SKM-1 treated with dmso at 0.1 percent for 144 hours (cell line): ENCODE results near the gene POM121C.
"Not testable (repeated sequence)": the region's sequence is repeated elsewhere in the genome, so short reads cannot be mapped to it uniquely, and the experiment has no call there.

Experiments
- DNase-seq: peaks from one replicate; lab custom pipeline; 2025; ENCODE audit not compliant: unreplicated experiment; lab: John Stamatoyannopoulos, UW

Gene POM121C

GRCh38 chr7:75397865-75398264 is 88.2 kb downstream of the POM121C start:
- DNase-seq: not testable (repeated sequence)

DNA sequence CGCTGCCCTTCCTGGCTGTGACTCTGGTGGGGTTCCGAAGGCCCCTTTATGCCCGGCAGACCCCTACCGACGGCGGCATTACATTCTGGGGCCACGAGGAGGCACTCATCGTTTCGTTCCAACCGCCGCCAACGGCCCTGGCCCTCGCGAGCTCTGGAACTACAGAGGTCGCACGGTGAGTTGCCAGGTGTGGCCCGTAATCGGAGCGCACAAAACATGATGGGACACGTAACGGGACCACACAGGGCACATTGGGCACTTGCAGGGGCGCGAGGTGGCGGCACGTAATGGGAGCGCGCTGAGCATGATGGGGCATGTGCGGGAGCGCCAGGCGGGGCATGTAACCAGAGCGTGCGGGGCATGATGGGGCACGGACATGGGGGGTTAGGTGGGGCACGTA is 90.8 kb downstream of the POM121C start, which contains the start of gene TRIM73:
TRIM73 (plus strand) TSS at position 301 of the 400 bp plus-strand sequence. CDS start 3,305 bp downstream, outside the sequence.
- DNase-seq: not testable (repeated sequence)

DNA sequence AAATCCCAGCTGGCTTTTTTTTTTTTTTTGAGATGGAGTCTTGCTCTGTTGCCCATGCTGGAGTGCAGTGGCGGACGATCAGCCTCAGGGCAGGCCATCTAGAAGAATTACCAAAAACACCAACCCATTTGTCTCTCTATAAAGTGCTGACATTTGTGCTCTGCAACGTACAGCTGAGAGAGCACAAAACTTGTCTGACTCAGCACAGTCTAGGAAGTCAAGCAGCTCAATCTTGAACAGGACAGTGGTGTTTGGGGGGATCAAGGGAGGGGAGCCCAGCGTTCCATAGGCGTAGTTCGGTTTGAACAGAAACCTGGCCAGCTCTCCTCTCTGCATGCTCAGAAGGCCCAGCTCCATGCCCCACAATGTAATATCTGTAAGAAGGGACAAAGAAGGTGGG is 92.9 kb downstream of the POM121C start:
- not testable (repeated sequence) for DNase-seq

DNA sequence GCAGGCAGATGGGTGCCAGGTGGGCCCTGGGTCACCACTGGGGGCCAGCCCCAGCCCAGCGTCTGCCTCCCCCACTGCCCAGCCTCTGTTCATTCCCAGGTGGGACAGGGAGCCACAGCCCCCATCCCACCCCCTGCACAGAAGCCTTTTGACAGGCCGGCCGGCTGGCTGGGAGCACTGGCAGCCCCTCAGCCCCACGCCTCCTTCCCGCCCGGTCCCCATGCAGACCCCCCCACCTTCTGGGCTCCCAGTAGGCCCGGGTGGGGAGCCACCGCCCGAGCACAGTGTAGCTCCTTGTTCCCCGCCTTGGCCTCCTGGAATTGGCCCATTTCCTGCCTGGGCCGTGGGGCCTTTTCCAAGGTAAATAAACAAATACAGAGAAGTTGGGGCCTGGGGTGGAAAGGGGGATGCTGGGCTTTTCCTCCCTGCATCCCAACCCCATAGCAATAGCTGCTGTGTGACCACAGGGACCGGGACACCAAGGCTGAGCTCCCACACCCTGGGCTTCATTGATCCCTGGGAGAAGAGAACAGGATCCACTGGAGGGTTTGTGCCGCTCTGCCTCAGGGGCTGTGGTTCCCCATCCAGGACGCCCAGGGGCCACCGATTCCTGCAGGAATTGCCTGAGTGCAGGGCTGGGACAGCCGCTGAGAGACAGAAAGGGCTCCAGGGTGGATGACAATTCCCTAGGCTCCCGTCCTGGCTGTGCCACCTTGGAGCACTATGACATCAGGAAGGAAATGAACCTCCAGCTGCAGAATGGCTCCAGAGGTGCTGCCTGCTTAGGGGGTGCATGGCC is 111.4 kb downstream of the POM121C start:
- DNase-seq: not testable (repeated sequence)

DNA sequence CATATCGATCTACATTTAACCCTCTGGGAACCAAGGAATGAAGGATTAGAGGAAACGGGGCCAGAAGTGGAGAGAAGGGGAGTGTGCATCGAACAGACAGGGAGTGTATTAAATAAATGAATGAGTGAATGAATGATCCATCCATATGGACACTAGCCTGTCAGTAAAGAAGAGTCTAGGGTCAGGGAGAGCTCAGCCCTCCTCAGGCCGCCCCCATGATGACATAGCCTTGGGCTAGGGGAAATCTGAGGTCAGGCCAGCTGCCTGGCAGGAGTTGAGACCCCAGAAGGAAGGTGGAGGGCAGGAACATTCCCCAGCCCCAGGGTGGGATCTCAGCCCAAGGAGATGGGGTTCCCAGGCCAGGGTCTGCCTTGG is 112.0 kb downstream of the POM121C start:
- DNase-seq: not testable (repeated sequence)

- DNase-seq: not testable (repeated sequence)
Observed at GRCh38 chr7:75367313-75367712, 118.8 kb downstream of the POM121C start.
